ENCODE measurements around the gene COBLL1. TPM values are rescaled to one million over a fixed set of nuclear protein-coding genes. Genes with fewer than 3 reads are reported as not detected.

COBLL1 gene
- total RNA-seq, 1 donor from 2014 or later = 110 TPM

GRCh38 chr2:164778723-164779122 lies 62.9 kb downstream of the COBLL1 start:
- no peak for TF ChIP-seq CTCF (IDR thresholded peaks at IDR 0.05; ENCODE audit: unreplicated experiment)
- Mint-ChIP-seq H3K4me3 (no peak overlapping the region), H3K36me3 (peaks cover 3% of the 10 kb centered on the region), H3K9me3 (no peaks in the 10 kb centered on the region), H3K27ac (no peak overlapping the region), H3K4me1 (peaks cover 56% of the 10 kb centered on the region), H3K27me3 (ENCODE audit: low read depth) (no peaks in the 10 kb centered on the region)
- no peak for DNase-seq (ENCODE audit: low spot score in 2 of 2, unreplicated experiment in 2 of 2)

GRCh38 chr2:164777847-164778461 lies 63.7 kb downstream of the COBLL1 start:
- Mint-ChIP-seq H3K27ac (peak overlapping the region; percentile 31), H3K9me3 (no peaks in the 10 kb centered on the region), H3K27me3 (ENCODE audit: low read depth) (no peaks in the 10 kb centered on the region), H3K36me3 (no peaks in the 10 kb centered on the region), H3K4me3 (no peak overlapping the region), H3K4me1 (peaks cover 56% of the 10 kb centered on the region)
- no peak for DNase-seq (ENCODE audit: low spot score in 2 of 2, unreplicated experiment in 2 of 2)
- no peak for TF ChIP-seq CTCF (IDR thresholded peaks at IDR 0.05; ENCODE audit: unreplicated experiment)

GRCh38 chr2:164773635-164774034 lies 68.0 kb downstream of the COBLL1 start:
- DNase-seq (ENCODE audit: low spot score in 2 of 2, unreplicated experiment in 2 of 2) = no peak
- TF ChIP-seq CTCF (IDR thresholded peaks at IDR 0.05; ENCODE audit: unreplicated experiment) = no peak
- peak overlapping the region; percentile 84 for H3K27ac Mint-ChIP-seq
- peaks cover 64% of the 10 kb centered on the region for H3K4me1 Mint-ChIP-seq
- H3K36me3 Mint-ChIP-seq = no peaks in the 10 kb centered on the region
- no peaks in the 10 kb centered on the region for H3K27me3 Mint-ChIP-seq (ENCODE audit: low read depth)
- peak overlapping the region; percentile 44 for H3K4me3 Mint-ChIP-seq
- H3K9me3 Mint-ChIP-seq = no peaks in the 10 kb centered on the region

- peak overlapping the region; percentile 83 for H3K27ac Mint-ChIP-seq
- peak overlapping the region; percentile 55 for H3K4me3 Mint-ChIP-seq
- H3K4me1 Mint-ChIP-seq = peaks cover 67% of the 10 kb centered on the region
- H3K27me3 Mint-ChIP-seq (ENCODE audit: low read depth) = no peaks in the 10 kb centered on the region
- TF ChIP-seq CTCF (IDR thresholded peaks at IDR 0.05; ENCODE audit: unreplicated experiment) = no peak
- DNase-seq (ENCODE audit: low spot score in 2 of 2, unreplicated experiment in 2 of 2) = no peak
- H3K9me3 Mint-ChIP-seq = no peaks in the 10 kb centered on the region
- H3K36me3 Mint-ChIP-seq = no peaks in the 10 kb centered on the region
These were observed 68.5 kb downstream of the COBLL1 start for GRCh38 chr2:164773091-164773490.

- no peak for TF ChIP-seq CTCF (IDR thresholded peaks at IDR 0.05; ENCODE audit: unreplicated experiment)
- Mint-ChIP-seq H3K36me3 (no peaks in the 10 kb centered on the region), H3K4me1 (peaks cover 64% of the 10 kb centered on the region), H3K27me3 (ENCODE audit: low read depth) (no peaks in the 10 kb centered on the region), H3K4me3 (peak overlapping the region; percentile 33), H3K27ac (peak overlapping the region; percentile 1), H3K9me3 (no peaks in the 10 kb centered on the region)
- DNase-seq (ENCODE audit: low spot score in 2 of 2, unreplicated experiment in 2 of 2) = no peak
These were observed 69.7 kb downstream of the COBLL1 start for GRCh38 chr2:164771897-164772296.
